Activated gamma-delta T cell treated with anti-CD3 and anti-CD28 coated beads, Interleukin-2, amount 50 U/mL, for 16 hours (primary cell): ENCODE measurements around the gene DUOXA2.
"Not testable (repeated sequence)": the region's sequence is repeated elsewhere in the genome, so short reads cannot be mapped to it uniquely, and the experiment has no call there.

Experiments
- DNase-seq: peaks from one replicate; pipeline ENCODE4 v3.0.0-alpha.2; 2020; ENCODE audit warnings: low read depth

DUOXA2 gene

GRCh38 chr15:45095661-45096060, 18.5 kb upstream of the DUOXA2 start:
- DNase-seq = no peak

GRCh38 chr15:45097466-45097865, 16.7 kb upstream of the DUOXA2 start:
- no peak for DNase-seq

GRCh38 chr15:45099549-45100165, 14.5 kb upstream of the DUOXA2 start:
- DNase-seq = no peak

- no peak for DNase-seq
These were observed 13.1 kb upstream of the DUOXA2 start for GRCh38 chr15:45100884-45101625.

- DNase-seq = no peak
These were observed 12.4 kb upstream of the DUOXA2 start for GRCh38 chr15:45101749-45102148.

GRCh38 chr15:45102226-45102625, 11.9 kb upstream of the DUOXA2 start:
- no peak for DNase-seq

GRCh38 chr15:45104170-45104569, 10.0 kb upstream of the DUOXA2 start:
- DNase-seq = not testable (repeated sequence)

GRCh38 chr15:45105586-45105985, 8.5 kb upstream of the DUOXA2 start:
- no peak for DNase-seq

- no peak for DNase-seq
These were observed 7.9 kb upstream of the DUOXA2 start for GRCh38 chr15:45106002-45106790.

- DNase-seq = no peak
These were observed 6.0 kb upstream of the DUOXA2 start for GRCh38 chr15:45107941-45108630.

GRCh38 chr15:45110256-45110820, 3.8 kb upstream of the DUOXA2 start:
- no peak for DNase-seq

GRCh38 chr15:45111390-45112142, 2.6 kb upstream of the DUOXA2 start:
- no peak for DNase-seq

GRCh38 chr15:45112143-45112590, 2.0 kb upstream of the DUOXA2 start:
- no peak for DNase-seq

- no peak for DNase-seq
These were observed 1.3 kb upstream of the DUOXA2 start for GRCh38 chr15:45112591-45113379.

GRCh38 chr15:45113380-45113990, 641 bp upstream of the DUOXA2 start:
- DNase-seq = no peak

- DNase-seq = no peak
These were observed 592 bp downstream of the DUOXA2 start for GRCh38 chr15:45114751-45115085.

- no peak for DNase-seq
These were observed 1.2 kb downstream of the DUOXA2 start for GRCh38 chr15:45115312-45115820.

- no peak for DNase-seq
These were observed 1.9 kb downstream of the DUOXA2 start for GRCh38 chr15:45116006-45116481.

GRCh38 chr15:45116482-45117307, 2.6 kb downstream of the DUOXA2 start:
- DNase-seq = no peak
